GOT3 (cell line): ENCODE results near the gene GATA2.

Experiments
- DNase-seq: peaks from one replicate; lab custom pipeline; 2025; ENCODE audit warnings: mixed read lengths; lab: John Stamatoyannopoulos, UW

GATA2 gene

GRCh38 chr3:128456776-128457715 lies 36.0 kb downstream of the GATA2 start:
- no peak for DNase-seq

GRCh38 chr3:128455786-128456748 lies 36.9 kb downstream of the GATA2 start:
- no peak for DNase-seq

- no peak for DNase-seq
Measured at GRCh38 chr3:128455116-128455515, 37.9 kb downstream of the GATA2 start.

- no peak for DNase-seq
Measured at GRCh38 chr3:128454310-128454618, 38.7 kb downstream of the GATA2 start.

GRCh38 chr3:128453501-128454309 lies 39.3 kb downstream of the GATA2 start:
- DNase-seq: no peak

- DNase-seq: no peak
Measured at GRCh38 chr3:128452678-128453275, 40.2 kb downstream of the GATA2 start.

GRCh38 chr3:128452120-128452519 lies 40.9 kb downstream of the GATA2 start:
- no peak for DNase-seq

- DNase-seq: no peak
Measured at GRCh38 chr3:128449111-128449638, 43.8 kb downstream of the GATA2 start.

GRCh38 chr3:128448491-128448890 lies 44.5 kb downstream of the GATA2 start:
- DNase-seq: no peak

- no peak for DNase-seq
Measured at GRCh38 chr3:128447561-128448013, 45.4 kb downstream of the GATA2 start.

GRCh38 chr3:128446821-128447220 lies 46.2 kb downstream of the GATA2 start:
- DNase-seq: no peak

GRCh38 chr3:128445357-128445756 lies 47.6 kb downstream of the GATA2 start:
- no peak for DNase-seq

- no peak for DNase-seq
Measured at GRCh38 chr3:128443771-128444170, 49.2 kb downstream of the GATA2 start.

GRCh38 chr3:128442949-128443348 lies 50.1 kb downstream of the GATA2 start:
- DNase-seq: no peak

GRCh38 chr3:128442070-128442469 lies 50.9 kb downstream of the GATA2 start:
- no peak for DNase-seq

- no peak for DNase-seq
Measured at GRCh38 chr3:128439226-128439625, 53.8 kb downstream of the GATA2 start.

- no peak for DNase-seq
Measured at GRCh38 chr3:128438488-128439072, 54.4 kb downstream of the GATA2 start.

- DNase-seq: no peak
Measured at GRCh38 chr3:128436214-128436613, 56.8 kb downstream of the GATA2 start.

- no peak for DNase-seq
Measured at GRCh38 chr3:128435561-128435960, 57.4 kb downstream of the GATA2 start.

GRCh38 chr3:128435058-128435457 lies 57.9 kb downstream of the GATA2 start:
- DNase-seq: no peak

- DNase-seq: no peak
Measured at GRCh38 chr3:128434524-128434923, 58.5 kb downstream of the GATA2 start.
